GM12891 (cell line): ENCODE results near the gene ADGRG1.

Source experiments
- POLR2A ChIP-seq: IDR thresholded peaks from 2 replicates; pipeline ENCODE4 v1.6.1; 2011; ENCODE audit warnings: low read depth, low read length, control low read depth
- SPI1 ChIP-seq: IDR thresholded peaks from 2 replicates; pipeline ENCODE4 v1.6.1; 2011; ENCODE audit warnings: low read depth, low read length, control low read depth
- TAF1 ChIP-seq: IDR thresholded peaks from 2 replicates; pipeline ENCODE4 v1.6.1; 2011; ENCODE audit warnings: low read depth, low read length, control low read depth

DNA sequence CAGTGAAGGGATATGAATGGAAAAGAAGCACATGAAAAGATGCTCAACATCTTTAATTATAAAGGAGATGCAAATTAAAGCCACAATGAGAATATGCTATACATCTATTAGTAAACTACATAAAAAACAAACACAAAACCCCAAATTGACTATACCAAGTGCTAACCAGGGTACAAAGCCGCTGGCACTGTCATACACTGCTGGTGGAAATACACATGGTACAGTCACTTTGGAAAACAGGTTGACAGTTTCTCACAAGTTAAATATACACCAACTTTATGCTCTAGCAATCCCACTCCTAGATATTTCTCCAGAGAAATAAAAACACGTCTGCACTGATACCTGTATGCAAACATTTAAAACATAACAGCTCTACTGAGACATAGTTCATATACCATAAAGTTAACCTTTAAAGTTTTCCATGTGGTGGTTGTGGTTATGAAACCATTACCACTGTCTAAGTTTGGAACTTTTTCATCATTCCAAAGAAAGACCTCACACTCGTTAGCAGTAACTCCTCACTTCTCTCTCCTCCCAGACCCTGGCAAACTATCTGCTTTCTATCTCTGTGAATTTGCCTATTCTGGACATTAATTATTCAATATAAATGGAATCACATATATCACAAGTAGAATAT, 43.3 kb upstream of the ADGRG1 start:
- TF ChIP-seq POLR2A (no peak), SPI1 (no peak), TAF1 (no peak)
